Endometrium (tissue), 2 donors: Measurements from ENCODE around the gene SYMPK.

ENCODE experiments used
- FAIRE-seq: peaks from 2 replicates; lab custom pipeline; 2012; peaks lifted over from hg19 to GRCh38; lab: Jason Lieb, UNC
- donor health status: control.
- donor health status: control.

The SYMPK gene

GRCh38 chr19:45766869-45767346 lies 96.0 kb downstream of the SYMPK start:
- FAIRE-seq, result no peak

GRCh38 chr19:45766296-45766868 lies 96.6 kb downstream of the SYMPK start:
- no peak for FAIRE-seq

- no peak for FAIRE-seq
Measured at GRCh38 chr19:45765702-45766295, 97.1 kb downstream of the SYMPK start.
